Esophagus squamous epithelium (tissue), 5 donors: ENCODE results near the gene PIK3AP1. TPM values are rescaled to one million over a fixed set of nuclear protein-coding genes. Genes with fewer than 3 reads are reported as not detected.
A peak's percentile ranks its signal among the peaks of the same experiment; 100 is the strongest.

ENCODE experiments used
- DNase-seq: peaks from one replicate; lab custom pipeline; 2025; lab: John Stamatoyannopoulos, UW
- H3K27ac ChIP-seq, 4 donors: fragments of 200-600 bp; sonication (generic); one replicate each; pipeline ENCODE4 v1.5.1; 2016 to 2019; ENCODE audit warnings: mild to moderate bottlenecking in 1 of 4
- H3K27me3 ChIP-seq, 4 donors: fragments of 200-600 bp; sonication (generic); 1 replicate in 3 of 4; 2 replicates in 1 of 4; pipeline versions ENCODE4 v1.5.1 to v1.6.0; 2017 to 2021; ENCODE audit warnings: antibody characterized with exemption in 1 of 4
- H3K36me3 ChIP-seq, 3 donors: fragments of 200-600 bp; sonication (generic); one replicate each; pipeline ENCODE4 v1.5.1; 2016 to 2019
- H3K4me1 ChIP-seq, 3 donors: fragments of 200-600 bp; sonication (generic); one replicate each; pipeline ENCODE4 v1.5.1; 2017 to 2019
- H3K4me3 ChIP-seq, 4 donors: fragments of 200-600 bp; sonication (generic); 1 replicate in 3 of 4; 2 replicates in 1 of 4; pipeline ENCODE4 v1.5.1; 2016 to 2019; ENCODE audit warnings: mild to moderate bottlenecking in 2 of 4, moderate library complexity in 1 of 4
- H3K9me3 ChIP-seq, 3 donors: fragments of 200-600 bp; sonication (generic); one replicate each; pipeline ENCODE4 v1.5.1; 2016 to 2019
- POLR2A ChIP-seq, 4 donors: fragments of 450-650 bp; IDR thresholded peaks; one replicate each; pipeline ENCODE4 v1.6.1; 2017; ENCODE audit warnings: antibody characterized with exemption in 4 of 4, mild to moderate bottlenecking in 4 of 4, moderate library complexity in 3 of 4
- WGBS, 2 donors: methylation state at CpG; one replicate each; pipeline ENCODE4 v1.1.5; 2018; 5-methylcytosine and 5-hydroxymethylcytosine counted together
- intact Hi-C: fragments of 100-400 bp; cut with DNase I; formaldehyde crosslinking; loops from one replicate; pipeline ENCODE4 v1.15.0; 2022
- total RNA-seq, 4 donors: library from RNA; depleted of rRNA; stranded (reverse); fragments of >200 nt; gene quantifications; one replicate each; pipeline ENCODE4 v1.1.0, GENCODE V29; 2016
- TF ChIP-seq, protein P1 (sequence below), 6 experiments: fragments of 450-650 bp in 4 of 6; fragments of 200-600 bp in 2 of 6; sonication (generic) in 2 of 6; IDR thresholded peaks; one replicate each; pipeline ENCODE4 v1.5.1; 2016 to 2019; ENCODE audit warnings: antibody characterized with exemption in 6 of 6, mild to moderate bottlenecking in 4 of 6, moderate library complexity in 4 of 6
- donor health status: DM: yes; HTN: yes; CAD: no.

The PIK3AP1 gene
- total RNA-seq, 4 donors from 2014 or later, result 0.57 to 7.6 (median 3.7) TPM

DNA sequence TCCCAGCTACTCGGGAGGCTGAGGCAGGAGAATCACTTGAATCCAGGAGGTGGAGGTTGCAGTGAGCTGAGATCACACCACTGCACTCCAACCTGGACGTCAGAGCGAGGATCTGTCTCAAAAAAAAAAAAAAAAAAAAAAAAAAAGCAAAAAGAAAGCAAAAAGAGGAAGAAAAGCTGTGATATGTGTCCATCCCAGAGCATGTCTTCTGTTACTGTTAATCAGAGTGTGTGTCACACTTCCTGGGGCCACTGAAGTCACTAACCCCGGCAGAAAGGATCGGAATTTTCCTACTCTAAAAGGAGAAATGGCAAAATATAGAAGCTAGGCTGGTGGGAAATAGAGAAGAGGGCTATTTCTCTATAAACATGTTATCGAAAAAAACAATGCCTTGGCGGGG is 11.9 kb downstream of the PIK3AP1 start:
- H3K27me3 ChIP-seq, result no peaks in the 10 kb centered on the region
- intact Hi-C loops, result no loop called here
- no peak overlapping the region for H3K4me3 ChIP-seq
- H3K9me3 ChIP-seq, result no peaks in the 10 kb centered on the region
- no peak for DNase-seq
- peak overlapping the region in 2 of 4 donors; percentile 30 to 38 for H3K27ac ChIP-seq
- no peak for TF ChIP-seq POLR2A (IDR thresholded peaks at IDR 0.05)
- TF ChIP-seq, protein P1, sequence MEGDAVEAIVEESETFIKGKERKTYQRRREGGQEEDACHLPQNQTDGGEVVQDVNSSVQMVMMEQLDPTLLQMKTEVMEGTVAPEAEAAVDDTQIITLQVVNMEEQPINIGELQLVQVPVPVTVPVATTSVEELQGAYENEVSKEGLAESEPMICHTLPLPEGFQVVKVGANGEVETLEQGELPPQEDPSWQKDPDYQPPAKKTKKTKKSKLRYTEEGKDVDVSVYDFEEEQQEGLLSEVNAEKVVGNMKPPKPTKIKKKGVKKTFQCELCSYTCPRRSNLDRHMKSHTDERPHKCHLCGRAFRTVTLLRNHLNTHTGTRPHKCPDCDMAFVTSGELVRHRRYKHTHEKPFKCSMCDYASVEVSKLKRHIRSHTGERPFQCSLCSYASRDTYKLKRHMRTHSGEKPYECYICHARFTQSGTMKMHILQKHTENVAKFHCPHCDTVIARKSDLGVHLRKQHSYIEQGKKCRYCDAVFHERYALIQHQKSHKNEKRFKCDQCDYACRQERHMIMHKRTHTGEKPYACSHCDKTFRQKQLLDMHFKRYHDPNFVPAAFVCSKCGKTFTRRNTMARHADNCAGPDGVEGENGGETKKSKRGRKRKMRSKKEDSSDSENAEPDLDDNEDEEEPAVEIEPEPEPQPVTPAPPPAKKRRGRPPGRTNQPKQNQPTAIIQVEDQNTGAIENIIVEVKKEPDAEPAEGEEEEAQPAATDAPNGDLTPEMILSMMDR (IDR thresholded peaks at IDR 0.05), result no peak
- no peaks in the 10 kb centered on the region for H3K4me1 ChIP-seq
- H3K36me3 ChIP-seq, result no peaks in the 10 kb centered on the region
- WGBS, 2 donors, result 75 to 83% methylated on average over 7 of the region's 7 CpGs

DNA sequence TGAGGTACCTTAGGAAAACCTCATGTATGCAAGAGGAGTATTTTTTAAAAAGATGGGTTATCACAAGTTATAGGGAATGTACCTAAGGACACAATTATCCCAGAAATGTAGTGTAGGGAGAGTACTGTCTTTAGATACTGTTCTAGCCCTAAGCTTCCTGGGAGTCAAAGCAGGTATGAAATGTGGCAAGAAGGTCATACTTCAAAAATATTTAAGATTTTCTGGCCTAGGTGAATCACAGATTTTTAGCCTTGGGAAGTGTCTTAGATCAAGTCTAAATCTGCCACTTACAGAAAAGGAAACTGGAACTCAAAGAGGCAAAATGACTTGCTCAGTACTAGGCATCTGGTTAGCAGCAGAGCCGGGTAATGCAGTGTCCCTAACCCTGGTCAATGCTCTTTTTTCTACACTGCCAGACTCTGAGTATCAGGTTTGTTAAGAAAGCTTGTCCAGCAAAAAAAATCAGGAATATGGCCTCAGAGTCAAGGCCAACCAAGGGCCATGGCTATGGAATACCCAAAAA is 13.9 kb downstream of the PIK3AP1 start:
- H3K27me3 ChIP-seq, result no peaks in the 10 kb centered on the region
- no peaks in the 10 kb centered on the region for H3K4me1 ChIP-seq
- no peaks in the 10 kb centered on the region for H3K36me3 ChIP-seq
- intact Hi-C loops, result no loop called here
- WGBS, 2 donors, result 64 to 73% methylated on average over 1 of the region's 1 CpG
- no peak for TF ChIP-seq POLR2A (IDR thresholded peaks at IDR 0.05)
- no peak overlapping the region for H3K4me3 ChIP-seq
- no peaks in the 10 kb centered on the region for H3K9me3 ChIP-seq
- H3K27ac ChIP-seq, result no peak overlapping the region
- DNase-seq, result no peak

DNA sequence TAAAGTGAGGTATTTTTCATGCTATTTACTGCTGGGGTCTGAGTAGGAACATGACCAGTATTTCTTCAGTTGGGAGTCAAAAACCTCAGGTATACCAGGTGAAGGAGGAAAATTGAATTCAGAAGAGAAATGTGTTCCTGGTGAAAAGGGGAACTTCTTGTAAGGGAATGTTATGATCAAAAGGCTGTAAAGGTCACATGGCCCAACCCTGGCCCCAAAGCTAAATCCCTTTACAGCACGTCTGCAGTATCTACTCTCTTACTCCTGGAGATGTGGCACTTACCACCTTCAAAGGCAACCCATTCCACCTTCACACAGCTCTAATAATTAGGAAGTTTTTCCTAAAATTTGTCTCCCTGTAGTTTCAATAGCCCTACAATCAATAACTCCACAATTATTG is 15.2 kb downstream of the PIK3AP1 start:
- Histone ChIP-seq H3K27me3 (no peaks in the 10 kb centered on the region), H3K4me1 (no peaks in the 10 kb centered on the region), H3K27ac (no peak overlapping the region), H3K9me3 (no peaks in the 10 kb centered on the region), H3K36me3 (no peaks in the 10 kb centered on the region), H3K4me3 (no peak overlapping the region)
- intact Hi-C loops, result no loop called here
- no peak for DNase-seq
- 43 to 50% methylated on average over 1 of the region's 1 CpG for WGBS, 2 donors
- TF ChIP-seq, protein P1 (IDR thresholded peaks at IDR 0.05), result no peak
- no peak for TF ChIP-seq POLR2A (IDR thresholded peaks at IDR 0.05)

DNA sequence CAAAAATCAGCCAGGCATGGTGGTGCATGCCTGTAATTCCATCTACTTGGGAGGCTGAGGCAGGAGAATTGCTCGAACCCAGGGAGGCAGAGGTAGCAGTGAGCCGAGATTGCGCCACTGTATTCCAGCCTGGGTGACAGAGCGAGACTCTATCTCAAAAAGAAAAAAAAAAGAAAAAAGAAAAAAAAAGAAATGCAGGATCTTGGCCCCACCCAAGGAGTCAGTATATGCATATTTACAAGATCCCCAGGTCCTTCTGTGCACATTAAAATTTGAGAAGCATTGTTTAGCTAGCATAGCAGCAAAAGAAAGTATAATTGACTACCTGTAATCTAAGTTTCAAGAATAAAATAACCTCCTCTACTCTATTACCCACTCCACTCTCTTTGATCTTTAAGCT is 15.8 kb downstream of the PIK3AP1 start:
- no peak for TF ChIP-seq POLR2A (IDR thresholded peaks at IDR 0.05)
- TF ChIP-seq, protein P1 (IDR thresholded peaks at IDR 0.05), result no peak
- Histone ChIP-seq H3K9me3 (no peaks in the 10 kb centered on the region), H3K27ac (no peak overlapping the region), H3K4me3 (no peak overlapping the region), H3K4me1 (no peaks in the 10 kb centered on the region), H3K36me3 (no peaks in the 10 kb centered on the region), H3K27me3 (no peaks in the 10 kb centered on the region)
- 84 to 89% methylated on average over 4 of the region's 4 CpGs for WGBS, 2 donors
- no peak for DNase-seq
- intact Hi-C loops, result no loop called here

DNA sequence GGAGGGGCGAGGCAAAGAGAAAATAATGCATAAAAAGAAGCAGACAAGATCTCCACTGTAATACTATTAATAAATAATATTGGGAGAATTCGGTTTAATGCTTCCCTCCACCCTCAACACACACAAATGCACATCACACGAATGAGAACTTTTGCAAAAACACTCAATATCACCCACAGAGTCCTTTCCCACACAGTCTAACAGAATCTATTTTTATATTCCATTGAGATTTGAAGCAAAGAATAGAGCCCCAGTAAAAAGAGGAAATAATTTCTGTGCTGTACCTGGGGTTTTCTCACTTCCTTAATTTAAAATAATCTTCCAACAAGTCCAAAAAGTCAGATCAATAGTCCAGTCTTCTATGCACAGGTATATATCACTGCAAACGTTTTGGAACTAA is 17.0 kb downstream of the PIK3AP1 start:
- no peaks in the 10 kb centered on the region for H3K4me1 ChIP-seq
- intact Hi-C loops, result no loop called here
- 34 to 51% methylated on average over 4 of the region's 4 CpGs for whole genome bisulfite sequencing, 2 donors

More for the DNA sequence above, 17.0 kb downstream of the PIK3AP1 start:
- no peak overlapping the region for H3K27ac ChIP-seq
- TF ChIP-seq, protein P1 (IDR thresholded peaks at IDR 0.05), result no peak
- TF ChIP-seq POLR2A (IDR thresholded peaks at IDR 0.05), result no peak
- no peak overlapping the region for H3K4me3 ChIP-seq
- no peaks in the 10 kb centered on the region for H3K9me3 ChIP-seq
- H3K27me3 ChIP-seq, result no peaks in the 10 kb centered on the region
- no peak for DNase-seq
- H3K36me3 ChIP-seq, result no peaks in the 10 kb centered on the region
